Measurements from ENCODE around the gene RXFP4. TPM values are rescaled to one million over a fixed set of nuclear protein-coding genes. Genes with fewer than 3 reads are reported as not detected.

RXFP4 gene
- total and polyA plus RNA-seq, 9 of the 15 experiments (the other 6 are each of a cell fraction or from before 2014, with no cell fraction given) = 0.64 TPM; not detected in 8

GRCh38 chr1:155981266-155982088 lies 40.0 kb downstream of the RXFP4 start:
- peak in 3 of 4 experiments; percentile 41 to 78 (median 65) for DNase-seq (ENCODE audit: extremely low read depth in 1 of 4, low spot score in 3 of 4)
- TF ChIP-seq CHD2 (IDR thresholded peaks at IDR 0.05; ENCODE audit: low read depth, low read length) = no peak
- TF ChIP-seq ZBTB7A (IDR thresholded peaks at IDR 0.05; ENCODE audit: borderline replicate concordance, control insufficient read depth, low read depth, low read length) = no peak
- no peak for TF ChIP-seq JUND (IDR thresholded peaks at IDR 0.05; ENCODE audit: borderline replicate concordance, low read depth, low read length)
- TF ChIP-seq JUND (tag; IDR thresholded peaks at IDR 0.05; ENCODE audit: borderline replicate concordance, low read depth, low read length) = peak; percentile 13; the same call in 2 of the 3 replicates
- TF ChIP-seq MLX (CRISPR knock-in tag; conservative IDR thresholded peaks at IDR 0.05) = no peak
- no peak for TF ChIP-seq CHCHD3 (CRISPR knock-in tag; IDR thresholded peaks at IDR 0.05)
- no peak for TF ChIP-seq RAD51 (IDR thresholded peaks at IDR 0.05; ENCODE audit: borderline replicate concordance, low read depth)
- TF ChIP-seq RBFOX2 (IDR thresholded peaks at IDR 0.05; ENCODE audit: low read depth, low read length) = 0 out of 2 replicates have a peak, but pooled peaks have one; percentile 27
- no peak for TF ChIP-seq BRF2 (IDR thresholded peaks at IDR 0.05; ENCODE audit: borderline replicate concordance, insufficient read depth, insufficient read length)
- no peak for TF ChIP-seq GABPB2 (CRISPR knock-in tag; conservative IDR thresholded peaks at IDR 0.05)
- 0 out of 2 replicates have a peak, but pooled peaks have one; percentile 39 for TF ChIP-seq LCOR (CRISPR knock-in tag; IDR thresholded peaks at IDR 0.05)
- TF ChIP-seq ZEB2 (IDR thresholded peaks at IDR 0.05) = 0 out of 2 replicates have a peak, but pooled peaks have one; percentile 38
- TF ChIP-seq TFAM (CRISPR knock-in tag; conservative IDR thresholded peaks at IDR 0.05) = no peak
- TF ChIP-seq ZNF778 (CRISPR knock-in tag; IDR thresholded peaks at IDR 0.05) = no peak
- TF ChIP-seq ZNF584 (CRISPR knock-in tag; IDR thresholded peaks at IDR 0.05; ENCODE audit: low read depth) = peak; percentile 76; the same call in 1 of the 2 replicates
- TF ChIP-seq ZNF280B (CRISPR knock-in tag; IDR thresholded peaks at IDR 0.05) = no peak

More at GRCh38 chr1:155981266-155982088, 40.0 kb downstream of the RXFP4 start:
- intact Hi-C loops (cut with micrococcal nuclease) (loop anchor here (5.0 kb wide), 1 partner anchor 71 kb away; the partner anchor contains the start of genes LAMTOR2 and UBQLN4), in situ Hi-C loops (cut with MboI) (no loop called here)
- Histone ChIP-seq H3K9ac (ENCODE audit: insufficient read depth in 1 of 2, low read depth in 2 of 2, low read length in 2 of 2) (peak overlapping the region; percentile 61 to 89; a peak in 3 of 4 replicates), H3K9me3 (replicated peaks; ENCODE audit: control insufficient read depth, insufficient read depth, low read depth, low read length) (no peaks in the 10 kb centered on the region), H3K4me2 (ENCODE audit: insufficient read depth, low read length) (peak overlapping the region; percentile 97), H3K27me3 (ENCODE audit: control insufficient read depth in 2 of 2, insufficient read depth in 2 of 2, low read length in 2 of 2) (no peaks in the 10 kb centered on the region), H2AFZ (ENCODE audit: low read depth, low read length) (peak overlapping the region; percentile 37; the same call in 1 of the 2 replicates), H4K20me1 (replicated peaks; ENCODE audit: control insufficient read depth, insufficient read depth, low read length) (no peaks in the 10 kb centered on the region), H3K9me1 (ENCODE audit: control insufficient read depth, insufficient read depth, low read length) (no peaks in the 10 kb centered on the region), H3K4me1 (replicated peaks in 1 of 2; ENCODE audit: control insufficient read depth in 2 of 2, insufficient read depth in 2 of 2, low read length in 2 of 2) (peaks cover 40 to 49% of the 10 kb centered on the region in 2 experiments), H3K36me3 (ENCODE audit: control insufficient read depth, insufficient read depth, low read length) (0 out of 3 replicates have a peak, but pooled peaks cover 2% of the 10 kb centered on the region), H3K27ac (ENCODE audit: extremely low read depth, low read depth, low read length) (peak overlapping the region; percentile 93), H3K4me3 (peak overlapping the region; percentile 82), H3K79me2 (ENCODE audit: control insufficient read depth, insufficient read depth, low read length) (peaks cover 58% of the 10 kb centered on the region)
- CTCF ChIA-PET (ENCODE audit: low intra/inter-chr PET ratio) = no interaction called here
- FAIRE-seq = peak; percentile 92
- POLR2A ChIA-PET = interaction anchor here (0.5 to 8.5 kb wide), 13 partner anchors 11 to 300 kb away, joined by 3 to 50 read pairs (median 4); partner anchors contain the start of gene KHDC4
- no TSS peak for BruUV-seq (replicated peaks)
- ATAC-seq = peak; percentile 20
- WGBS (ENCODE audit: insufficient coverage, low coverage, missing lambda C conversion rate) = 28% methylated on average over 5 of the region's 6 CpGs
